Measurements from ENCODE around the gene GPATCH4. TPM values are rescaled to one million over a fixed set of nuclear protein-coding genes. Genes with fewer than 3 reads are reported as not detected.
"Not testable (repeated sequence)": the region's sequence is repeated elsewhere in the genome, so short reads cannot be mapped to it uniquely, and the experiment has no call there.

The GPATCH4 gene
- total RNA-seq, 1 experiment from 2014 or later: 53.5 TPM

DNA sequence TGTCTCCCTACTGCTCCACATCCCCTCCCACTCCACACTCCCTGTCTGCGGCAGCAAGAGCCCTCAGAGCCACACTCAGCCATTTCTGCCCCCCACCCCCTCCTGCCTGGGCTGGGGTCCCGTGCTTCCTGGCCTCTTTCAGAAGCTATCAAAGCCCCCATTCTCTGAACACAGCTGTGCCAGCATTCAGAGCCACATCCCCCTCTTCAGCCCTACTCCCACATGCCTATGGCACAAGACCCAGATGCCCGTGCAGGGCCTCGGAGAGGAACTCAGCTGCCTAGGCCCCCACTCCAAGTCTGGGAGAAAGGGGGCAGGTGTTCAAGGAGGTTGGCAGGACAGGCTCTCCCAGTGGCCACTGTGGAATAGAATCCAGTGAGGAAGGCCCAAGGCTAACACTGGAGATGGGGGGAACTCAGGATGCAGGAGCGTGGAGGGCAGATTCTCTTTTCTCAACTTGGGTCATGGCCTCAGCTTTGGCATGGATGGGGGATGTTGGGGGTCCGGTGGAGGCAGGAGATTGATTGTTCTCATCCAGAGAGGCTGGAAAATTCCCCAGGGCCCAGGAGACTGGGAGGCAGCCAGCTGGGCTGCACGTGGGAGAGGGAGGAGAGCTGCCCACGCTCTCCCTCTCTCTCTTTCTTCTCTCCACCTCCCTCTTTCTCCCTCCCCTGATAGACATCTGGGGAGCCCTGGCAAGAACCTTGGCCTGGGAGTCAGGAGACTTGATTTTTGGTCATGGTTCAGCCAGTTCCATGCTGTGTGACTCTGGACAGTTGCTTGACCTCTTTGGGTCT is 37.1 kb upstream of the GPATCH4 start:
- no peak for TF ChIP-seq CTCF (IDR thresholded peaks at IDR 0.05; ENCODE audit: insufficient read depth in 1 of 2, low read depth in 1 of 2, low read length in 1 of 2, severe bottlenecking in 1 of 2, unreplicated experiment in 1 of 2)
- Histone ChIP-seq H3K9me3 (no peaks in the 10 kb centered on the region), H3K4me3 (ENCODE audit: low read depth, low read length) (no peak overlapping the region), H3K27me3 (replicated peaks; ENCODE audit: control insufficient read depth, insufficient read depth, low read length) (no peaks in the 10 kb centered on the region; the same call in 1 of the 2 replicates), H3K36me3 (ENCODE audit: control insufficient read depth, insufficient read depth, low read length) (no peaks in the 10 kb centered on the region), H3K4me1 (no peaks in the 10 kb centered on the region)
- CTCF ChIA-PET: no interaction called here
- Mint-ChIP-seq H3K27me3 (ENCODE audit: insufficient read depth, unreplicated experiment) (peaks cover 10% of the 10 kb centered on the region), H3K9me3 (ENCODE audit: unreplicated experiment) (no peaks in the 10 kb centered on the region), H3K4me3 (ENCODE audit: unreplicated experiment) (no peak overlapping the region), H3K4me1 (ENCODE audit: low read depth, unreplicated experiment) (no peaks in the 10 kb centered on the region), H3K27ac (ENCODE audit: unreplicated experiment) (no peak overlapping the region), H3K36me3 (ENCODE audit: insufficient read depth, unreplicated experiment) (no peaks in the 10 kb centered on the region)
- POLR2A ChIA-PET: no interaction called here
- BruUV-seq (replicated peaks): no TSS peak
- intact Hi-C loops (cut with micrococcal nuclease; ENCODE audit: unreplicated experiment): no loop called here
- DNase-seq: no peak

DNA sequence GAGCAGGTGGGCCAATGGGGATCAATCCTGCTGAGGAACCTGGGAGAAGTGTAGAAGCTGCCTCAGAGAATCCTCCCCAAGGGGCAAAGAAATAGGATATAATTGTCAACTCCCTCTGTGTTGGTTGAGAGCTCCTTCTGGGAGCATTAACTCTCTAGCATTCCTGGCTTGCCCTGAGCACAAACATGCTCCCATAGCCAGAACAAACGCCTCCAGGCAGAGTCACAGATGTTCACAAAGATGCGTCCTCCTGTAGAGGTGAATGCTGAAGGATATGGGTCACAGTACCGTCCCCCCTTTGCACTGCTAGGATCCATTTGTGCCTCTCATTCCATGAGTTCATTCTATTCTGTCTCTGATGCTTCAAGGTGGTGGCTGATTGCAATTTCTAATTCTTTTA is 31.1 kb upstream of the GPATCH4 start:
- Histone ChIP-seq H3K36me3 (ENCODE audit: control insufficient read depth, insufficient read depth, low read length) (no peaks in the 10 kb centered on the region), H3K4me1 (no peaks in the 10 kb centered on the region), H3K9me3 (no peaks in the 10 kb centered on the region), H3K4me3 (ENCODE audit: low read depth, low read length) (no peak overlapping the region), H3K27me3 (replicated peaks; ENCODE audit: control insufficient read depth, insufficient read depth, low read length) (no peaks in the 10 kb centered on the region; the same call in 1 of the 2 replicates)
- H3K27ac Mint-ChIP-seq (ENCODE audit: unreplicated experiment): no peak overlapping the region
- TF ChIP-seq CTCF (IDR thresholded peaks at IDR 0.05; ENCODE audit: insufficient read depth in 1 of 2, low read depth in 1 of 2, low read length in 1 of 2, severe bottlenecking in 1 of 2, unreplicated experiment in 1 of 2): no peak
- ChIA-PET POLR2A (interaction anchor here (0.6 kb wide), 2 partner anchors 97 to 1294 kb away, joined by 3 to 6 read pairs; no protein-coding TSS in a partner anchor), CTCF (no interaction called here)
- BruUV-seq (replicated peaks): no TSS peak
- no peak for DNase-seq
- no peaks in the 10 kb centered on the region for H3K4me1 Mint-ChIP-seq (ENCODE audit: low read depth, unreplicated experiment)
- no peaks in the 10 kb centered on the region for H3K9me3 Mint-ChIP-seq (ENCODE audit: unreplicated experiment)
- intact Hi-C loops (cut with micrococcal nuclease; ENCODE audit: unreplicated experiment): no loop called here
- no peak overlapping the region for H3K4me3 Mint-ChIP-seq (ENCODE audit: unreplicated experiment)
- no peaks in the 10 kb centered on the region for H3K36me3 Mint-ChIP-seq (ENCODE audit: insufficient read depth, unreplicated experiment)
- peaks cover 12% of the 10 kb centered on the region for H3K27me3 Mint-ChIP-seq (ENCODE audit: insufficient read depth, unreplicated experiment)

GRCh38 chr1:156631152-156631551 is 29.9 kb upstream of the GPATCH4 start:
- H3K36me3 Mint-ChIP-seq (ENCODE audit: insufficient read depth, unreplicated experiment); intact Hi-C loops (cut with micrococcal nuclease; ENCODE audit: unreplicated experiment); H3K9me3 ChIP-seq; H3K27me3 ChIP-seq (replicated peaks; ENCODE audit: control insufficient read depth, insufficient read depth, low read length); H3K27ac Mint-ChIP-seq (ENCODE audit: unreplicated experiment); BruUV-seq (replicated peaks); DNase-seq; H3K4me3 ChIP-seq (ENCODE audit: low read depth, low read length); H3K4me1 Mint-ChIP-seq (ENCODE audit: low read depth, unreplicated experiment); POLR2A ChIA-PET; H3K36me3 ChIP-seq (ENCODE audit: control insufficient read depth, insufficient read depth, low read length); H3K9me3 Mint-ChIP-seq (ENCODE audit: unreplicated experiment); H3K27me3 Mint-ChIP-seq (ENCODE audit: insufficient read depth, unreplicated experiment); H3K4me3 Mint-ChIP-seq (ENCODE audit: unreplicated experiment); H3K4me1 ChIP-seq: not testable (repeated sequence)
- CTCF ChIA-PET: interaction anchor here (0.7 to 1.5 kb wide), 3 partner anchors 30 to 407 kb away, joined by 5 to 7 read pairs (median 5); no protein-coding TSS in a partner anchor

Measured in Caco-2 (cell line).